ENCODE measurements around the gene ABHD8.

The ABHD8 gene

GRCh38 chr19:17327654-17328516 lies 24.7 kb upstream of the ABHD8 start:
- H3K27ac ChIP-seq: peak overlapping the region; percentile 81
- peak; percentile 92 for TF ChIP-seq CTCF (conservative IDR thresholded peaks at IDR 0.05)
- TF ChIP-seq ZFX (IDR thresholded peaks at IDR 0.05): no peak; the same call in 1 of the 2 replicates

GRCh38 chr19:17327068-17327653 lies 23.9 kb upstream of the ABHD8 start:
- TF ChIP-seq CTCF (conservative IDR thresholded peaks at IDR 0.05): no peak
- TF ChIP-seq ZFX (IDR thresholded peaks at IDR 0.05): no peak
- H3K27ac ChIP-seq: peak overlapping the region; percentile 81

GRCh38 chr19:17326595-17326966 lies 23.4 kb upstream of the ABHD8 start:
- H3K27ac ChIP-seq: peak overlapping the region; percentile 81
- TF ChIP-seq CTCF (conservative IDR thresholded peaks at IDR 0.05): no peak
- no peak for TF ChIP-seq ZFX (IDR thresholded peaks at IDR 0.05)

- no peak overlapping the region for H3K27ac ChIP-seq
Observed at GRCh38 chr19:17325881-17326594, 22.8 kb upstream of the ABHD8 start.

GRCh38 chr19:17325133-17325532 lies 21.9 kb upstream of the ABHD8 start:
- no peak overlapping the region for H3K27ac ChIP-seq
- TF ChIP-seq CTCF (conservative IDR thresholded peaks at IDR 0.05): no peak
- TF ChIP-seq ZFX (IDR thresholded peaks at IDR 0.05): no peak

More at GRCh38 chr19:17325881-17326594, 22.8 kb upstream of the ABHD8 start:
- no peak for TF ChIP-seq CTCF (conservative IDR thresholded peaks at IDR 0.05)
- no peak for TF ChIP-seq ZFX (IDR thresholded peaks at IDR 0.05)

- no peak overlapping the region for H3K27ac ChIP-seq
Observed at GRCh38 chr19:17324357-17325114, 21.3 kb upstream of the ABHD8 start.

More at GRCh38 chr19:17324357-17325114, 21.3 kb upstream of the ABHD8 start:
- TF ChIP-seq ZFX (IDR thresholded peaks at IDR 0.05) (no peak), CTCF (conservative IDR thresholded peaks at IDR 0.05) (no peak)

Data from C4-2B (cell line).